ENCODE results near the gene ZGPAT. TPM values are rescaled to one million over a fixed set of nuclear protein-coding genes. Genes with fewer than 3 reads are reported as not detected.

The ZGPAT gene
- total and polyA plus RNA-seq, 9 of the 15 experiments (the other 6 are each of a cell fraction or from before 2014, with no cell fraction given) = 0.14 to 26.6 (median 7.4) TPM

DNA sequence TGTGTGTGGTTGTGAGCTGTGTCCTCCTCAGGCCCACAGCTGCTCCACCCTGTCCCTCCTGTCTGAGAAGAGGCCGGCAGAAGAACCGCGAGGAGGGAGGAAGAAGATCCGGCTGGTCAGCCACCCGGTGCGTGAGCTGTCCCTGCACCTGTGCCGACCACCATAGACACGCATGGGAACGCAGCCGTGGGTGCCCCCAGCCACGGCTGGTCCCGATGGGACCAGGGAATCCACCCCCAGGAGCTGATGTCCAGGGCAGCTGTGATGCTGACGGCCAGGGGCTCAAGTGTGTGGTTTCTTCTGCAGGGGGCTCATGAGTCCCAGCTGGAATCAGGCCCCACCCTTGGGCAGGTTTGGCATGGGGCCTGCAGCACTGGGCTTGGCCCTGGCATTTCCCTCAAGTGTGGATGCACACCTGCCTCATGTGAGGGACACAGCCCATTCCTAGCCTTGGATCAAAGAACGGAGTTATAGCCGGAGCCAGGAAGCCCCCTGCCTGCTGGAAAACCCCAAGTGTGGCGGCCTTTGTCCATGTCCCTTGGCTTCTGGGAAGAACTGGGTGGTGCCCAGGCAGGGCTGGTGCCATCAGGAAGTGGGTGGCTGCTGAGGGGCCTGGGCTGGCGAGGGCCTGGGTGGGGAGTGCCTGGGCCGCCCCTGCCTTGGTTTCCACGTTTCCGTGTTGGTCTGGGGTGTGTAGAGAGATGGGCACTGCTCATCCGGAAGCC is 16.0 kb upstream of the ZGPAT start:
- no peaks in the 10 kb centered on the region for H3K27me3 ChIP-seq (ENCODE audit: control insufficient read depth in 2 of 2, insufficient read depth in 2 of 2, low read length in 2 of 2)
- H2AFZ ChIP-seq (ENCODE audit: low read depth, low read length) = no peak overlapping the region
- H3K27ac ChIP-seq (ENCODE audit: extremely low read depth, low read depth, low read length) = no peak overlapping the region
- H3K36me3 ChIP-seq (ENCODE audit: control insufficient read depth, insufficient read depth, low read length) = peaks cover 37% of the 10 kb centered on the region; the same call in 2 of the 3 replicates
- no peak for ATAC-seq
- TF ChIP-seq POLR2G (IDR thresholded peaks at IDR 0.05; ENCODE audit: low read depth, low read length) (peak; percentile 72), CHD2 (IDR thresholded peaks at IDR 0.05; ENCODE audit: low read depth, low read length) (no peak), RBM22 (IDR thresholded peaks at IDR 0.05; ENCODE audit: low read depth, low read length, poor library complexity, severe bottlenecking) (peak; percentile 37), RBM15 (IDR thresholded peaks at IDR 0.05; ENCODE audit: insufficient read depth, low read length) (no peak), RBFOX2 (IDR thresholded peaks at IDR 0.05; ENCODE audit: low read depth, low read length) (peak; percentile 55; the same call in 1 of the 2 replicates)
- TF ChIP-seq, protein P1, sequence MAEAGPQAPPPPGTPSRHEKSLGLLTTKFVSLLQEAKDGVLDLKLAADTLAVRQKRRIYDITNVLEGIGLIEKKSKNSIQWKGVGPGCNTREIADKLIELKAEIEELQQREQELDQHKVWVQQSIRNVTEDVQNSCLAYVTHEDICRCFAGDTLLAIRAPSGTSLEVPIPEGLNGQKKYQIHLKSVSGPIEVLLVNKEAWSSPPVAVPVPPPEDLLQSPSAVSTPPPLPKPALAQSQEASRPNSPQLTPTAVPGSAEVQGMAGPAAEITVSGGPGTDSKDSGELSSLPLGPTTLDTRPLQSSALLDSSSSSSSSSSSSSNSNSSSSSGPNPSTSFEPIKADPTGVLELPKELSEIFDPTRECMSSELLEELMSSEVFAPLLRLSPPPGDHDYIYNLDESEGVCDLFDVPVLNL (CRISPR knock-in tag; IDR thresholded peaks at IDR 0.05; ENCODE audit: low read depth) = no peak
- CTCF ChIA-PET (ENCODE audit: low intra/inter-chr PET ratio) = no interaction called here
- in situ Hi-C loops (cut with MboI) = no loop called here
- no peak overlapping the region for H3K4me3 ChIP-seq
- H3K4me1 ChIP-seq (replicated peaks in 1 of 2; ENCODE audit: control insufficient read depth in 2 of 2, insufficient read depth in 2 of 2, low read length in 2 of 2) = peaks cover 3 to 75% of the 10 kb centered on the region in 2 experiments; a peak in 4 of 5 replicates
- H3K4me2 ChIP-seq (ENCODE audit: insufficient read depth, low read length) = no peak overlapping the region
- intact Hi-C loops (cut with micrococcal nuclease) = no loop called here
- H3K9ac ChIP-seq (ENCODE audit: insufficient read depth in 1 of 2, low read depth in 2 of 2, low read length in 2 of 2) = no peak overlapping the region
- WGBS (ENCODE audit: insufficient coverage, low coverage, missing lambda C conversion rate) = 89% methylated on average over 17 of the region's 21 CpGs
- H4K20me1 ChIP-seq (replicated peaks; ENCODE audit: control insufficient read depth, insufficient read depth, low read length) = no peaks in the 10 kb centered on the region
- H3K9me1 ChIP-seq (ENCODE audit: control insufficient read depth, insufficient read depth, low read length) = no peaks in the 10 kb centered on the region
- no peak for FAIRE-seq
- no peak for DNase-seq (ENCODE audit: extremely low read depth in 1 of 4, low spot score in 3 of 4)
- H3K9me3 ChIP-seq (replicated peaks; ENCODE audit: control insufficient read depth, insufficient read depth, low read depth, low read length) = no peaks in the 10 kb centered on the region
- no TSS peak for BruUV-seq (replicated peaks)
- POLR2A ChIA-PET = interaction anchor here (0.5 to 1.3 kb wide), 3 partner anchors 10 to 199 kb away, joined by 3 to 6 read pairs (median 4); no protein-coding TSS in a partner anchor
- H3K79me2 ChIP-seq (ENCODE audit: control insufficient read depth, insufficient read depth, low read length) = no peaks in the 10 kb centered on the region
